HEK293 (cell line): Measurements from ENCODE around the gene TMEM229B.

Experiments
- AEBP2 ChIP-seq: fragments of 450-650 bp; formaldehyde crosslinking; IDR thresholded peaks from 2 replicates; pipeline ENCODE4 v1.5.1; 2016; ENCODE audit warnings: missing biosample characterization, missing genetic modification characterization, borderline replicate concordance
- FEZF1 ChIP-seq: fragments of 450-650 bp; formaldehyde crosslinking; IDR thresholded peaks from 2 replicates; pipeline ENCODE4 v1.5.1; 2016; ENCODE audit warnings: missing biosample characterization, missing genetic modification characterization
- IKZF3 ChIP-seq: fragments of 450-650 bp; IDR thresholded peaks from 2 replicates; pipeline ENCODE4 v1.5.0; 2018; ENCODE audit warnings: missing biosample characterization, mild to moderate bottlenecking, missing genetic modification characterization, moderate library complexity
- MYNN ChIP-seq: fragments of 450-650 bp; formaldehyde crosslinking; IDR thresholded peaks from 2 replicates; pipeline ENCODE4 v1.5.1; 2016; ENCODE audit warnings: missing biosample characterization, missing genetic modification characterization, borderline replicate concordance
- PBX3 ChIP-seq: sonication (generic); formaldehyde crosslinking; IDR thresholded peaks from 2 replicates; pipeline ENCODE4 v1.8.1; 2022; ENCODE audit warnings: mild to moderate bottlenecking, moderate library complexity, missing genetic modification reagents
- TCF7L2 ChIP-seq: IDR thresholded peaks from 2 replicates; pipeline ENCODE4 v1.6.1; 2011; ENCODE audit warnings: low read depth, mild to moderate bottlenecking, inconsistent platforms, low read length, moderate library complexity, borderline replicate concordance
- WT1 ChIP-seq: fragments of 450-650 bp; formaldehyde crosslinking; IDR thresholded peaks from 2 replicates; pipeline ENCODE4 v1.5.1; 2016; ENCODE audit warnings: missing biosample characterization, missing genetic modification characterization
- ZBTB10 ChIP-seq: fragments of 450-650 bp; formaldehyde crosslinking; IDR thresholded peaks from 2 replicates; pipeline ENCODE4 v1.5.1; 2016; ENCODE audit warnings: missing biosample characterization, missing genetic modification characterization
- ZBTB17 ChIP-seq: fragments of 450-650 bp; formaldehyde crosslinking; IDR thresholded peaks from 2 replicates; pipeline ENCODE4 v1.5.1; 2016; ENCODE audit warnings: missing biosample characterization, missing genetic modification characterization
- ZBTB20 ChIP-seq: fragments of 450-650 bp; formaldehyde crosslinking; IDR thresholded peaks from 2 replicates; pipeline ENCODE4 v1.5.1; 2016; ENCODE audit warnings: missing biosample characterization, missing genetic modification characterization
- ZBTB48 ChIP-seq: fragments of 450-650 bp; formaldehyde crosslinking; IDR thresholded peaks from 2 replicates; pipeline ENCODE4 v1.5.1; 2016; ENCODE audit warnings: missing biosample characterization, missing genetic modification characterization
- ZBTB8A ChIP-seq: fragments of 450-650 bp; formaldehyde crosslinking; IDR thresholded peaks from 2 replicates; pipeline ENCODE4 v1.5.1; 2016; ENCODE audit warnings: missing biosample characterization, missing genetic modification characterization
- ZFP3 ChIP-seq: fragments of 450-650 bp; formaldehyde crosslinking; IDR thresholded peaks from 2 replicates; pipeline ENCODE4 v1.5.1; 2016; ENCODE audit warnings: low read depth, missing biosample characterization, missing genetic modification characterization
- ZNF146 ChIP-seq: fragments of 450-650 bp; formaldehyde crosslinking; IDR thresholded peaks from 2 replicates; pipeline ENCODE4 v1.5.1; 2016; ENCODE audit warnings: missing biosample characterization, missing genetic modification characterization
- ZNF214 ChIP-seq: fragments of 450-650 bp; formaldehyde crosslinking; IDR thresholded peaks from 2 replicates; pipeline ENCODE4 v1.5.1; 2017; ENCODE audit warnings: missing biosample characterization, mild to moderate bottlenecking, missing genetic modification characterization, borderline replicate concordance
- ZNF341 ChIP-seq: fragments of 450-650 bp; formaldehyde crosslinking; IDR thresholded peaks from 2 replicates; pipeline ENCODE4; 2016; ENCODE audit warnings: low read depth, missing biosample characterization, missing genetic modification characterization
- ZNF366 ChIP-seq: fragments of 450-650 bp; formaldehyde crosslinking; conservative IDR thresholded peaks from 2 replicates; pipeline ENCODE4 v1.5.1; 2016; ENCODE audit warnings: missing biosample characterization, missing genetic modification characterization
- ZNF37A ChIP-seq: fragments of 450-650 bp; IDR thresholded peaks from 2 replicates; pipeline ENCODE4 v1.5.1; 2018; ENCODE audit warnings: missing biosample characterization, missing genetic modification characterization
- ZNF426 ChIP-seq: fragments of 450-650 bp; formaldehyde crosslinking; IDR thresholded peaks from 2 replicates; pipeline ENCODE4 v1.5.1; 2017; ENCODE audit warnings: missing biosample characterization, missing genetic modification characterization, mild to moderate bottlenecking, inconsistent platforms, moderate library complexity
- ZNF473 ChIP-seq: fragments of 450-650 bp; formaldehyde crosslinking; IDR thresholded peaks from 2 replicates; pipeline ENCODE4 v1.5.1; 2017; ENCODE audit warnings: missing biosample characterization, missing genetic modification characterization
- ZNF510 ChIP-seq: fragments of 450-650 bp; formaldehyde crosslinking; IDR thresholded peaks from 2 replicates; pipeline ENCODE4 v1.5.1; 2018; ENCODE audit warnings: mild to moderate bottlenecking, missing genetic modification characterization, missing biosample characterization; ENCODE audit not compliant: insufficient replicate concordance
- ZNF561 ChIP-seq: fragments of 450-650 bp; IDR thresholded peaks from 2 replicates; pipeline ENCODE4 v1.5.1; 2018; ENCODE audit warnings: missing biosample characterization, missing genetic modification characterization, borderline replicate concordance
- ZNF76 ChIP-seq: fragments of 450-650 bp; formaldehyde crosslinking; IDR thresholded peaks from 2 replicates; pipeline ENCODE4; 2016; ENCODE audit warnings: low read depth, missing biosample characterization, missing genetic modification characterization, borderline replicate concordance
- ZSCAN18 ChIP-seq: fragments of 450-650 bp; formaldehyde crosslinking; IDR thresholded peaks from 2 replicates; pipeline ENCODE4 v1.5.1; 2016; ENCODE audit warnings: missing biosample characterization, missing genetic modification characterization
- ZSCAN30 ChIP-seq: fragments of 450-650 bp; IDR thresholded peaks from 2 replicates; pipeline ENCODE4 v1.5.1; 2018; ENCODE audit warnings: missing biosample characterization, mild to moderate bottlenecking, missing genetic modification characterization, moderate library complexity
- TF ChIP-seq, protein P1 (sequence below): fragments of 450-650 bp; formaldehyde crosslinking; IDR thresholded peaks from 2 replicates; pipeline ENCODE4 v1.5.1; 2016; ENCODE audit warnings: missing biosample characterization, missing genetic modification characterization, low read depth
- TF ChIP-seq, protein P2 (sequence below): fragments of 450-650 bp; formaldehyde crosslinking; IDR thresholded peaks from 2 replicates; pipeline ENCODE4 v1.5.1; 2017; ENCODE audit warnings: missing biosample characterization, missing genetic modification characterization
- TF ChIP-seq, protein P3 (sequence below): fragments of 450-650 bp; formaldehyde crosslinking; IDR thresholded peaks from 2 replicates; pipeline ENCODE4 v1.5.1; 2016; ENCODE audit warnings: missing biosample characterization, missing genetic modification characterization

The TMEM229B gene

GRCh38 chr14:67532998-67533753 is 44.7 kb upstream of the TMEM229B start, which contains the start of gene PLEKHH1 (continued):
- no peak for TF ChIP-seq ZBTB10 (tag by site-specific recombination)
- TF ChIP-seq ZBTB48 (tag by site-specific recombination): peak; percentile 41; the same call in 1 of the 2 replicates
- TF ChIP-seq, protein P1, sequence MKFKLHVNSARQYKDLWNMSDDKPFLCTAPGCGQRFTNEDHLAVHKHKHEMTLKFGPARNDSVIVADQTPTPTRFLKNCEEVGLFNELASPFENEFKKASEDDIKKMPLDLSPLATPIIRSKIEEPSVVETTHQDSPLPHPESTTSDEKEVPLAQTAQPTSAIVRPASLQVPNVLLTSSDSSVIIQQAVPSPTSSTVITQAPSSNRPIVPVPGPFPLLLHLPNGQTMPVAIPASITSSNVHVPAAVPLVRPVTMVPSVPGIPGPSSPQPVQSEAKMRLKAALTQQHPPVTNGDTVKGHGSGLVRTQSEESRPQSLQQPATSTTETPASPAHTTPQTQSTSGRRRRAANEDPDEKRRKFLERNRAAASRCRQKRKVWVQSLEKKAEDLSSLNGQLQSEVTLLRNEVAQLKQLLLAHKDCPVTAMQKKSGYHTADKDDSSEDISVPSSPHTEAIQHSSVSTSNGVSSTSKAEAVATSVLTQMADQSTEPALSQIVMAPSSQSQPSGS (tag by site-specific recombination): 0 out of 2 replicates have a peak, but pooled peaks have one; percentile 12
- TF ChIP-seq ZSCAN30 (tag by site-specific recombination): no peak
- TF ChIP-seq ZSCAN18 (tag by site-specific recombination): no peak
- no peak for TF ChIP-seq ZNF214 (tag by site-specific recombination)
- TF ChIP-seq ZNF37A (tag by site-specific recombination): no peak
- TF ChIP-seq ZNF76: no peak
- peak; percentile 37 for TF ChIP-seq ZBTB20
- no peak for TF ChIP-seq MYNN (tag by site-specific recombination)
- TF ChIP-seq ZNF510 (tag by site-specific recombination): no peak
- TF ChIP-seq AEBP2 (tag by site-specific recombination): no peak
- TF ChIP-seq ZBTB8A (tag by site-specific recombination): peak; percentile 99
- TF ChIP-seq TCF7L2: no peak
- TF ChIP-seq, protein P2, sequence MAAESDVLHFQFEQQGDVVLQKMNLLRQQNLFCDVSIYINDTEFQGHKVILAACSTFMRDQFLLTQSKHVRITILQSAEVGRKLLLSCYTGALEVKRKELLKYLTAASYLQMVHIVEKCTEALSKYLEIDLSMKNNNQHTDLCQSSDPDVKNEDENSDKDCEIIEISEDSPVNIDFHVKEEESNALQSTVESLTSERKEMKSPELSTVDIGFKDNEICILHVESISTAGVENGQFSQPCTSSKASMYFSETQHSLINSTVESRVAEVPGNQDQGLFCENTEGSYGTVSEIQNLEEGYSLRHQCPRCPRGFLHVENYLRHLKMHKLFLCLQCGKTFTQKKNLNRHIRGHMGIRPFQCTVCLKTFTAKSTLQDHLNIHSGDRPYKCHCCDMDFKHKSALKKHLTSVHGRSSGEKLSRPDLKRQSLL (tag by site-specific recombination): peak; percentile 59
- TF ChIP-seq IKZF3: peak; percentile 77
- no peak; the same call in 1 of the 2 replicates for TF ChIP-seq PBX3 (CRISPR knock-in tag)
- no peak for TF ChIP-seq ZBTB17 (tag by site-specific recombination)
- TF ChIP-seq ZNF561 (tag by site-specific recombination): no peak; the same call in 1 of the 2 replicates
- TF ChIP-seq ZNF146 (tag by site-specific recombination): no peak
- no peak for TF ChIP-seq ZNF366 (tag by site-specific recombination)
- peak; percentile 53; the same call in 1 of the 2 replicates for TF ChIP-seq WT1 (tag by site-specific recombination)
- TF ChIP-seq ZFP3 (tag by site-specific recombination): no peak
- no peak for TF ChIP-seq ZNF473 (tag by site-specific recombination)
- peak; percentile 50; the same call in 1 of the 2 replicates for TF ChIP-seq ZNF341 (tag by site-specific recombination)
- no peak for TF ChIP-seq ZNF426
- TF ChIP-seq FEZF1 (tag by site-specific recombination): no peak
- TF ChIP-seq, protein P3, sequence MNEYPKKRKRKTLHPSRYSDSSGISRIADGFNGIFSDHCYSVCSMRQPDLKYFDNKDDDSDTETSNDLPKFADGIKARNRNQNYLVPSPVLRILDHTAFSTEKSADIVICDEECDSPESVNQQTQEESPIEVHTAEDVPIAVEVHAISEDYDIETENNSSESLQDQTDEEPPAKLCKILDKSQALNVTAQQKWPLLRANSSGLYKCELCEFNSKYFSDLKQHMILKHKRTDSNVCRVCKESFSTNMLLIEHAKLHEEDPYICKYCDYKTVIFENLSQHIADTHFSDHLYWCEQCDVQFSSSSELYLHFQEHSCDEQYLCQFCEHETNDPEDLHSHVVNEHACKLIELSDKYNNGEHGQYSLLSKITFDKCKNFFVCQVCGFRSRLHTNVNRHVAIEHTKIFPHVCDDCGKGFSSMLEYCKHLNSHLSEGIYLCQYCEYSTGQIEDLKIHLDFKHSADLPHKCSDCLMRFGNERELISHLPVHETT: no peak
